Hindlimb muscle (tissue), 1 donor: ENCODE results near the gene CNKSR2. TPM values are rescaled to one million over a fixed set of nuclear protein-coding genes. Genes with fewer than 3 reads are reported as not detected.
A peak's percentile ranks its signal among the peaks of the same experiment; 100 is the strongest.

Source experiments
- DNase-seq: peaks from one replicate; pipeline ENCODE4 v3.0.0-alpha.2; 2013
- polyA plus RNA-seq: library from polyadenylated mRNA; unstranded; fragments of 120-200 nt; gene quantifications from one replicate; pipeline ENCODE4 v1.2.1, GENCODE V29; 2013; ENCODE audit not compliant: insufficient read length

Gene CNKSR2
- 1.9 TPM for polyA plus RNA-seq

- DNase-seq, result peak; percentile 65
Measured at GRCh38 chrX:21374163-21374993, at the start of gene CNKSR2. Gene CNKSR2 (plus strand): TSS chrX:21374418. CDS start chrX:21374898, 480 bp downstream.

- no peak for DNase-seq
Measured at GRCh38 chrX:21354725-21355124, 19.5 kb upstream of the CNKSR2 start.

GRCh38 chrX:21355831-21356230, 18.4 kb upstream of the CNKSR2 start:
- no peak for DNase-seq

- DNase-seq, result no peak
Measured at GRCh38 chrX:21369613-21370012, 4.6 kb upstream of the CNKSR2 start.

DNA sequence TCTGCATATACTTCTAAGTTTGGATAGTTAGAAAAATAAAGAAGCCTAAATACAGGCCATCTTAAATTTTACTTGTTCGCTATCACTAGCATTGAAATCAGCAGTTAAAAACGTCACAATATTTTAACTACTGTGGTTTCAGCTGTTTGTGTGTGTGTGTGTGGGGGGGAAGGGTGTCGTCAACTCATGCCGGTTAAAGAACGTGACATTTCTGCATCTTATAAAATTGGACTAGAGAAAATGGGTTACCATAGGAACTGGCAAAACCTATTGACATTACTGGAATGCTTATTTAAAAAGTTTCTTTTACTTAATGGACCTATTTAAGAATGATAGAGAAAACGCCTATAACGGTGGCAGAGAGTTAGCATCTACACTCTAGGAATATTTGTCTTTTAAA, 1.2 kb upstream of the CNKSR2 start:
- no peak for DNase-seq

GRCh38 chrX:21373637-21374162, 518 bp upstream of the CNKSR2 start:
- DNase-seq, result no peak

DNA sequence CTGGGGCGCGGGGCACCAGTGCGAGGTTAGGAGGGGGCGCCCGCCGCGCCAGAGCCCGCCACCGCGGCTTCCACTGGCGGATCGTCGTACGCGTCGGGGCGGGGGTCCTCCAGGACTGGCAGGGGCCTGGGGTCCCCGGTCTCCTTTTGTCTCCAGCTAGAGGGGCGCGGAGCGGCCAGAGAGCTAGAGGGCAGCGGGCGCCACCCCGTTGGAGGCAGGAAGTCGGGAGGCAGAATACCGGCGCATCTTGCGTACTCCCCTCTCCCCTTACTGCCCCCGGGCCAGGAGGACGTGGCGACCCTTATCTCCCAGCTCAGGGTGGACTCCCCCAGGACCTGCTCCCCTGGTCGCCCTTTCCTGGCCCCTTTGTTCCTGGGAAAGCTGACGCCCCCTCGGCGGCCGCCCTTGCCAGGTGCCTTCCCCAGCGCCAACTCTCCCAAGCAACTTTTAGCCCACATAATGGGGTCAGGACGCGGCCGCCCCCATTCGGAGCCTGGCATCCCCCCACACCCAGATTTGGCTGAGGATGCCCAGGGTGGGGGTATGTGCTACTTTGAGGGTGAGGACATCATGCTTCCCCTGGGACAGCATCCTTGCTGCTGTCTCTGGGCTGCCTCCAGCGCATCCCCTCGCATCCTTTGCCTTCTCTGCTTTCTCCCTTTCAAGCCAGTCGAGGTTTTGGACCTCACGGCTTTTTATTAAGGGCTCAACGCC, 933 bp downstream of the CNKSR2 start:
- DNase-seq, result no peak

- DNase-seq, result no peak
Measured at GRCh38 chrX:21375708-21376009, 1.4 kb downstream of the CNKSR2 start.

DNA sequence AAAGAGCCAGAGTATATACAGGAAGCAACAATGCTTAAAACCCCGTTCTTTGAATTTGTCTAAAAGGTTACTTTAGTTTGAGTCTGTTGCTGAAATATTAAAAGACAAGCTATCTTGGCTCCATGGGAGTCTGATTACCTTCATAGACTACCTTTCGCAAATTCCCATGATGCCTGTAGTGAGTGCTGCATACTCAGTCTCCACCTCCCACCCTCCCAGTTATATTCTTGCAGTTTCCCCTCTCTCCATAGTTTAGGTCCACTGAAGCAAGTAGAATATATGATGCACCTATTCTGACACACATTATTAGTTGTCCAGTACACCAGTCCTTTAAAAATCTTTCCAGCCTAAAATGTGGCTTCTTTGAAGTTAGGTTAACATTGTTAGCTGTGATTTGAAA, 2.4 kb downstream of the CNKSR2 start:
- DNase-seq, result no peak

- DNase-seq, result no peak
Measured at GRCh38 chrX:21379991-21380390, 5.8 kb downstream of the CNKSR2 start.

DNA sequence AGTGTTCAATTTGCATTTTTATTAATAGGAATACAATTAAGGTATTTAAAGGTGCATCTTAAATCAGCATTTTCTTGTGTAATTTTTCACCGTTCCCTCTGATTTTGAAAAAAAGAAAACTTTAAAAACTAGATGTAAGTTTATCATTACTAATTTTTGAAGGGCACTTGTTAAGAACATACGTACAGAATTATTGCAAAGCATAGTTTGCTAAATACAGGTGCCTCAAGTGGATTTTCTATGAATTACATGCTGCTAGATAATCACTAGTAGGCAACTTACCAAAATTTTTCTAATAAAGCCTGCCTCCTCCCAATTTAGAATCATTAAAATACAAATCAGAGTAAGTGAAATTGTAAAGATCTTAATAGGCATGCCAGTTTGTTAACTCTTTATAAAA, 8.5 kb downstream of the CNKSR2 start:
- no peak for DNase-seq

DNA sequence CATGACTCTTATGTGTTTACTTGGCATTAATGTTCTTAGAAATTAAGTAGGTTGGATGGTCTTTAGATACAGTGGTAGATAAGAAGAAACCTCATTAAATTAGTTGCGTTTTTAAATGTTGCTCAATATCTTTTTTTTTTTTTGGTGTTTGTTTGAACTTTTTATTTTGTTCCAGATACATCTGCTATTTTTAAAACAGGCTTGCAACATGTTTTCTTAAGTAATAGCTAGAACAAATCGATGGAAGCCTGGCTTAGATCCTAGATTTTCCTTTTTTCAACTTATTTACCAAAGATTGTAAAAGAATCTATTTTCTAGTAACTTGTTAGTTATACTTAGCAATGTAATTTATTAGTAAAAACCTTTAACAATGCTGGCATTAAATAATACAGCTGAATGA, 9.3 kb downstream of the CNKSR2 start:
- no peak for DNase-seq

- DNase-seq, result no peak
Measured at GRCh38 chrX:21384178-21384577, 10.0 kb downstream of the CNKSR2 start.

- no peak for DNase-seq
Measured at GRCh38 chrX:21394792-21395191, 20.6 kb downstream of the CNKSR2 start.

GRCh38 chrX:21398426-21398825, 24.2 kb downstream of the CNKSR2 start:
- DNase-seq, result no peak

DNA sequence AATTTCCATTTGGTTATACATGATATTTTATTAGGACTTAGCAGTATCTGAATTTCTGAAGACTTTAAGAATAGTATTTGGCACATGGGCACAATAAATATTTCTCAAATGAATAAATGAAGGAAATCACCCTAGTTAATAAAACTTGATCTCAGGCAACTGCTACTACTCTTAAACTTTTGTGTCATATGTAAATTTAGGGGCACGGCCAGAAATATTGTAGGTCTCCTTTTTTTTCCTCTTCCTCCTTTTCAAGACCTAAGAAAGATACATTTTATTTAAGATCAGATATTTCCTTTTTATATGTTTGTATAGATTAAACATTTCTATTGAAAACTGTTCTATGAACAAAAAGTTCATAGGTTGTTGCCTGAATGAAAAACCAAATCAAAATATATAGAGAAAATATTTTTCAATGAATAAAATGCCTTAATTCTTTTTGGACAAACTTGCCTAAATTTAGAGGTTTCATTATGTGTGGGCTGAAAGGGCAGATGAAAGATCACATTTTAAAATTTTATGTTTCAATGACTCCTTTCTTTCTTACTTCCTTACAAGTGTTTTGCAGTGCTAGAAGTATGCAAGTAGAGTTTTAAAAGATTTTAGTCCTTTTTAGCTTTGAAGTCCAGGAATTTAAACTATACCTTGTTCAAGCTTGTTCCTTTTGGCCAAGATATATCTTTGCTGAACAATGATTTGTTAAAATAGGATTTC, 26.3 kb downstream of the CNKSR2 start:
- no peak for DNase-seq

DNA sequence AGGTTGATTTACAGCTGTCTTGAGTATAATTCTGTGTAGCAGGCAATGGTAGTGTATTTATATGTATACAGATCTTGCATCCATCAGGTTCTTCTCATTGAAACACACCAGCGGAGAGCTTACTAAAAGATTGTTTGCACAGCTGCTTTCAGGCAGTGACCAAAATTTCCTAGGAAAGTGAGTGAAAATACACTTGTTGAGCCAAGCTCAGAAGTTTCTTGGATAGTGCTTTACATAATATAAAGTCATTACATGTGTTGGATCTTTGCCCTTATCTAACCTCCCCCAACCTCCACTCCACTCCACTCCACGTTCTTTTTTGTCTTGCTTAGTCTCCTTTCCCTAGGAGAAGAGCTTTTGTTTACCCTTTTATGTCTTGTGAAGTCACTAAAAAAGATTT, 34.1 kb downstream of the CNKSR2 start:
- peak; percentile 74 for DNase-seq

DNA sequence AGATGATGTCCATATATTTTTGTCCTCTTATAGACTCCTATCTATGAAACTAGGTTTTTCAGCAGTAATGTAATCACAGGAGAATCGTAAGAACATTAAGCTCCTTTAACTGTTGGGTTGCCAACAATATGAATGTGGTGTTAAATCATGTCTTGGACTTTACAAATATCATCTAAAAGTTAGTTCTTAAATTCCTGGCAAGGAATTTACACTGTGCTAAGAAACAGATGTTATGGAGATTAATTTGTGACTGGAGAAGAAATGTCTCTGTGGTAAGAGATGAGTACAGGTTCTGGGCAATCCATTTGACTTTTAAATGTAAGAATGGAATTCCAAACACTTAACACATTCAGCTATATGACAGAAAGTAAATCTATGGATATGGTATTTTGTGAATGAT, 34.6 kb downstream of the CNKSR2 start:
- peak; percentile 38 for DNase-seq

DNA sequence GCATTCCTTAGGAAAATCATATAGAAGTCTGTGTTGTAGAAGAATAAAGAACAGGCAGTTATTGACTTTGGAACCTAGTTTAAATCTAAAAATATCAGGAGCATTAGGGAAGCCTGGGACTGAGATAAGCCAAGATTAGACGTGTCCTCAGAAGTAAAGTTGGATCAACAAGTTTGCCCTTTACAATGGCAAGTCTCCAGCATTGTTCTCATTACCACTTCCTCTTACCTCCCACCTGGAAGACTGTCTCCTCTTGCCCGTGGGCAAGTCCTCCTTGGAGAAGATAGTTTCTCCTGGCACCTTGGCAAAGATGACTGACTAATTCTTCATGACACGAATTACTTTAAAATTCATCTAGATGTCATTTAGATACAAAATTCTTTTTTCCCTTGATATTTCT, 37.8 kb downstream of the CNKSR2 start:
- no peak for DNase-seq

GRCh38 chrX:21412883-21413282, 38.7 kb downstream of the CNKSR2 start:
- no peak for DNase-seq

- no peak for DNase-seq
Measured at GRCh38 chrX:21427086-21427485, 52.9 kb downstream of the CNKSR2 start.

DNA sequence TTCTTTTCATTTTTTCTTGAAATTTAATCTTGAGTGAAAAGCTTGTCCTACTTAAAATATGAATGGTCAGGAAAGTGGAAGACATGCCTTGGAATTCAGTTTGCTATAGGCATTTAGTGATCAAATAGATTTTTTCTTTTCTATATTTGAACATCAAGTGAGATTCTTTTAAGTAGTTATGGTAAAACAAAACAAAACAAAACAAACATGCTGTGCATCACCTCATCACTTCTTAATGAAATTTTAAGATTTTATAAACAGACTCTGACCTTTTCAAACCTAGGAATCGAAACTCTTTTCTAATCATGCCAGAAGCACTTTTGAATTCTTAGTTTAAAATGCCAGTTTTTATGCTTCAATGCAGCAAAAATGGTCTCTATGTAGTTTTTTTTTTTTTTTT, 62.8 kb downstream of the CNKSR2 start:
- no peak for DNase-seq

DNA sequence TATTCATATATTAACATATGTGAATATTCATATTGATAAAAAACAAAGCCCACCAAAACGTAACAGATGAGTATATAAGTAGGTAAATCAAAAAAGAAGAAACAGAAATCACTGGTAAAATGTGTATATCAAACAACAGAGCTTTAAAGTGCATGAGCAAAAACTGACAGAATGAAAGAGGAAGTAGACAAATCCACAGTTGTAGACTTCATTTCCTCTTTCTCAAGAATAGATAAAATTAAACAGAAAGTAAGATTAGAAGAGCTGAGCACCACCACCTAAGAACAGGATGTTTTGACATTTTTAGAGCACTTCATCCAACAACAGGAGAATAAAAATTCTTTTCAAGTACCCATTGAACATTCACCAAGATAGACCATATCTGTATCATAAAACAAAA, 64.6 kb downstream of the CNKSR2 start:
- DNase-seq, result no peak
